Measurements from ENCODE around the gene NR3C2. TPM values are rescaled to one million over a fixed set of nuclear protein-coding genes. Genes with fewer than 3 reads are reported as not detected.

Gene NR3C2
- total RNA-seq, 1 experiment from 2014 or later: 0.26 TPM

DNA sequence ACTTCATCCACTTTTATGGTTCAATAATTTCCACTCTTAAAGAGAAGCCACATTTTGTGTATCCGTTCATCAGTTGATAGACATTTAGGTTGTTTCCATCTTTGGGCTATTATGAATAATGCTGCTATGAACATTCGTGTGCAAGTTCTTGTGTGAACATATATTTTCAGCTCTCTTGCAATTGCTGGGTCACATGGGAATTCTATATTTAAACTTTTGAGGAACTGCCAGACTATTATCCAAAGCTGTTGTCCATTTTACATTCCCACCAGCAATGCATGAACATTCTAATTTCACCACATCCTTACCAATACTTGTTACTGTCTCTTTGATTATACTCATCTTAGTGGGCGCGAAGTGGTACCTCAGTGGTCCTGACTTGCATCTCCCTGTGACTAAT is 61.9 kb downstream of the NR3C2 start:
- Histone ChIP-seq H3K9me3 (ENCODE audit: control insufficient read depth, insufficient read depth, low read depth, low read length) (no peaks in the 10 kb centered on the region), H3K27ac (ENCODE audit: low read length) (no peak overlapping the region), H3K4me3 (ENCODE audit: low read depth in 2 of 2, low read length in 2 of 2) (no peak overlapping the region), H3K27me3 (ENCODE audit: control insufficient read depth, insufficient read depth, low read length) (no peaks in the 10 kb centered on the region), H3K4me1 (ENCODE audit: control insufficient read depth, insufficient read depth, low read length) (no peaks in the 10 kb centered on the region), H3K36me3 (ENCODE audit: control insufficient read depth, insufficient read depth, low read length) (no peaks in the 10 kb centered on the region)
- TF ChIP-seq, protein P1, sequence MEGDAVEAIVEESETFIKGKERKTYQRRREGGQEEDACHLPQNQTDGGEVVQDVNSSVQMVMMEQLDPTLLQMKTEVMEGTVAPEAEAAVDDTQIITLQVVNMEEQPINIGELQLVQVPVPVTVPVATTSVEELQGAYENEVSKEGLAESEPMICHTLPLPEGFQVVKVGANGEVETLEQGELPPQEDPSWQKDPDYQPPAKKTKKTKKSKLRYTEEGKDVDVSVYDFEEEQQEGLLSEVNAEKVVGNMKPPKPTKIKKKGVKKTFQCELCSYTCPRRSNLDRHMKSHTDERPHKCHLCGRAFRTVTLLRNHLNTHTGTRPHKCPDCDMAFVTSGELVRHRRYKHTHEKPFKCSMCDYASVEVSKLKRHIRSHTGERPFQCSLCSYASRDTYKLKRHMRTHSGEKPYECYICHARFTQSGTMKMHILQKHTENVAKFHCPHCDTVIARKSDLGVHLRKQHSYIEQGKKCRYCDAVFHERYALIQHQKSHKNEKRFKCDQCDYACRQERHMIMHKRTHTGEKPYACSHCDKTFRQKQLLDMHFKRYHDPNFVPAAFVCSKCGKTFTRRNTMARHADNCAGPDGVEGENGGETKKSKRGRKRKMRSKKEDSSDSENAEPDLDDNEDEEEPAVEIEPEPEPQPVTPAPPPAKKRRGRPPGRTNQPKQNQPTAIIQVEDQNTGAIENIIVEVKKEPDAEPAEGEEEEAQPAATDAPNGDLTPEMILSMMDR (IDR thresholded peaks at IDR 0.05): no peak
- TF ChIP-seq TCF7L2 (IDR thresholded peaks at IDR 0.05; ENCODE audit: low read depth, low read length) (no peak), POLR2AphosphoS5 (IDR thresholded peaks at IDR 0.05; ENCODE audit: low read depth, low read length) (no peak), SIN3A (IDR thresholded peaks at IDR 0.05; ENCODE audit: borderline replicate concordance, insufficient read depth, low read depth, low read length) (no peak)
- TF ChIP-seq, protein P2, sequence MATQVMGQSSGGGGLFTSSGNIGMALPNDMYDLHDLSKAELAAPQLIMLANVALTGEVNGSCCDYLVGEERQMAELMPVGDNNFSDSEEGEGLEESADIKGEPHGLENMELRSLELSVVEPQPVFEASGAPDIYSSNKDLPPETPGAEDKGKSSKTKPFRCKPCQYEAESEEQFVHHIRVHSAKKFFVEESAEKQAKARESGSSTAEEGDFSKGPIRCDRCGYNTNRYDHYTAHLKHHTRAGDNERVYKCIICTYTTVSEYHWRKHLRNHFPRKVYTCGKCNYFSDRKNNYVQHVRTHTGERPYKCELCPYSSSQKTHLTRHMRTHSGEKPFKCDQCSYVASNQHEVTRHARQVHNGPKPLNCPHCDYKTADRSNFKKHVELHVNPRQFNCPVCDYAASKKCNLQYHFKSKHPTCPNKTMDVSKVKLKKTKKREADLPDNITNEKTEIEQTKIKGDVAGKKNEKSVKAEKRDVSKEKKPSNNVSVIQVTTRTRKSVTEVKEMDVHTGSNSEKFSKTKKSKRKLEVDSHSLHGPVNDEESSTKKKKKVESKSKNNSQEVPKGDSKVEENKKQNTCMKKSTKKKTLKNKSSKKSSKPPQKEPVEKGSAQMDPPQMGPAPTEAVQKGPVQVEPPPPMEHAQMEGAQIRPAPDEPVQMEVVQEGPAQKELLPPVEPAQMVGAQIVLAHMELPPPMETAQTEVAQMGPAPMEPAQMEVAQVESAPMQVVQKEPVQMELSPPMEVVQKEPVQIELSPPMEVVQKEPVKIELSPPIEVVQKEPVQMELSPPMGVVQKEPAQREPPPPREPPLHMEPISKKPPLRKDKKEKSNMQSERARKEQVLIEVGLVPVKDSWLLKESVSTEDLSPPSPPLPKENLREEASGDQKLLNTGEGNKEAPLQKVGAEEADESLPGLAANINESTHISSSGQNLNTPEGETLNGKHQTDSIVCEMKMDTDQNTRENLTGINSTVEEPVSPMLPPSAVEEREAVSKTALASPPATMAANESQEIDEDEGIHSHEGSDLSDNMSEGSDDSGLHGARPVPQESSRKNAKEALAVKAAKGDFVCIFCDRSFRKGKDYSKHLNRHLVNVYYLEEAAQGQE (IDR thresholded peaks at IDR 0.05; ENCODE audit: insufficient read depth in 1 of 2, low read depth in 2 of 2, low read length in 1 of 2): no peak
- DNase-seq (ENCODE audit: low read depth, low spot score): no peak
- BruUV-seq (replicated peaks): no TSS peak
- ChIA-PET CTCF (no interaction called here), POLR2A (no interaction called here)
- in situ Hi-C loops (cut with HindIII; ENCODE audit: low pct_unique_long_range_greater_than_20kb, low sequenced_read_pairs) (no loop called here), intact Hi-C loops (cut with micrococcal nuclease; ENCODE audit: unreplicated experiment) (no loop called here)
- ATAC-seq: no peak

DNA sequence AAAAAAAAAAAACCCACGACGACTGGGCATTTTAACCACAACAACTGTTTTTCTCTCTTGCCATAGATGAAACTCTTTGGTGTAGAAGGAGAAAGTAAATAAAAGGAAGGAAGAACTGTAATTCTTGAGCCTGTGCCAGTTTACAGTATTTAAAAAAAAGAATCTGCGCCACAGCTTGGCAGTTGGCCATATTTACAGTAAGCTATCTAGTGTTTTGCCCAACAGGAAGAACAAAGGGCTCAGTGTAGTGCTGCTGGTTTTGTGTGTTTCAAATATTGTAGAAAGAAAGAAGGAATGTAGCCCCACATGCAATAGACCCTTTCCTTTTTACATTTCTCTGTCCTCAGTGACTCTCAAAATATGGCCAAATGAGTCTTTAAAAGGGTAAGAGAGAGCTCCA is 66.1 kb downstream of the NR3C2 start:
- H3K36me3 ChIP-seq (ENCODE audit: control insufficient read depth, insufficient read depth, low read length): no peaks in the 10 kb centered on the region
- intact Hi-C loops (cut with micrococcal nuclease; ENCODE audit: unreplicated experiment): no loop called here
- H3K27me3 ChIP-seq (ENCODE audit: control insufficient read depth, insufficient read depth, low read length): no peaks in the 10 kb centered on the region
- ATAC-seq (no peak), DNase-seq (ENCODE audit: low read depth, low spot score) (no peak)
- CTCF ChIA-PET: no interaction called here
- TF ChIP-seq, protein P1 (IDR thresholded peaks at IDR 0.05): no peak
- H3K4me3 ChIP-seq (ENCODE audit: low read depth in 2 of 2, low read length in 2 of 2): no peak overlapping the region
- H3K9me3 ChIP-seq (ENCODE audit: control insufficient read depth, insufficient read depth, low read depth, low read length): no peaks in the 10 kb centered on the region
- in situ Hi-C loops (cut with HindIII; ENCODE audit: low pct_unique_long_range_greater_than_20kb, low sequenced_read_pairs): no loop called here
- BruUV-seq (replicated peaks): no TSS peak
- no peak overlapping the region for H3K27ac ChIP-seq (ENCODE audit: low read length)
- POLR2A ChIA-PET: no interaction called here
- H3K4me1 ChIP-seq (ENCODE audit: control insufficient read depth, insufficient read depth, low read length): no peaks in the 10 kb centered on the region

DNA sequence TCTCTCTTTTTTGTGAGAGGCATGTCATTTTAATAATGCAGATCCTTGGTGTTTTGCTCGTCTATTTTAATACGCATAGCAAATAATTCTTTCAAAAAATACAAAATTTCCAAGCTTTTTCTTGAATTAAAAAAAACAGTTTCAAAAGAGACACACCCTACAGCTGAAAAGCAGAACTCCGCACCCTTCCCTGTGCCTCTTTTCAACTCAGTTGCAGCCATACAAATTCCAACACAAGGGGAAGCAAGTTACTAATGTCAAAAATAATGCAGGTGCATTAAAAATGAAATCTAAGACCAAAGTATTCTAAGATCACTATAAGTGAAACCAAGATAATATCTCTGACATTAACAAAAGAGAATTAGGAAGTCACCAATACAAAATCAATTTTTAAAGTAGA is 66.6 kb downstream of the NR3C2 start:
- intact Hi-C loops (cut with micrococcal nuclease; ENCODE audit: unreplicated experiment): no loop called here
- BruUV-seq (replicated peaks): no TSS peak

More for the DNA sequence above, 66.6 kb downstream of the NR3C2 start:
- Histone ChIP-seq H3K4me1 (ENCODE audit: control insufficient read depth, insufficient read depth, low read length) (no peaks in the 10 kb centered on the region), H3K4me3 (ENCODE audit: low read depth in 2 of 2, low read length in 2 of 2) (no peak overlapping the region), H3K27ac (ENCODE audit: low read length) (no peak overlapping the region), H3K27me3 (ENCODE audit: control insufficient read depth, insufficient read depth, low read length) (no peaks in the 10 kb centered on the region), H3K9me3 (ENCODE audit: control insufficient read depth, insufficient read depth, low read depth, low read length) (no peaks in the 10 kb centered on the region), H3K36me3 (ENCODE audit: control insufficient read depth, insufficient read depth, low read length) (no peaks in the 10 kb centered on the region)
- TF ChIP-seq, protein P1 (IDR thresholded peaks at IDR 0.05): no peak
- TF ChIP-seq, protein P2 (IDR thresholded peaks at IDR 0.05; ENCODE audit: insufficient read depth in 1 of 2, low read depth in 2 of 2, low read length in 1 of 2): no peak
- TF ChIP-seq SIN3A (IDR thresholded peaks at IDR 0.05; ENCODE audit: borderline replicate concordance, insufficient read depth, low read depth, low read length) (no peak), POLR2AphosphoS5 (IDR thresholded peaks at IDR 0.05; ENCODE audit: low read depth, low read length) (no peak), TCF7L2 (IDR thresholded peaks at IDR 0.05; ENCODE audit: low read depth, low read length) (no peak)
- POLR2A ChIA-PET: no interaction called here
- CTCF ChIA-PET: no interaction called here
- in situ Hi-C loops (cut with HindIII; ENCODE audit: low pct_unique_long_range_greater_than_20kb, low sequenced_read_pairs): no loop called here
- DNase-seq (ENCODE audit: low read depth, low spot score): no peak
- no peak for ATAC-seq

Data from Panc1 (cell line).